Loucy (cell line): ENCODE data around the gene ISX.

Source experiments
- H2AFZ ChIP-seq: fragments of 200-600 bp; sonication (generic); 2 replicates; pipeline ENCODE4 v1.6.0; 2016; ENCODE audit warnings: antibody characterized with exemption, mild to moderate bottlenecking, low read length, moderate library complexity
- H3F3A ChIP-seq: fragments of 200-600 bp; 2 replicates; pipeline ENCODE4 v1.6.0; 2016; ENCODE audit warnings: antibody characterized with exemption, low read depth, mild to moderate bottlenecking
- H3K27me3 ChIP-seq: fragments of 200-600 bp; sonication (generic); 2 replicates; pipeline ENCODE4 v1.6.1; 2014; ENCODE audit warnings: low read length, mild to moderate bottlenecking; ENCODE audit not compliant: insufficient read depth, poor library complexity, severe bottlenecking
- H3K36me3 ChIP-seq: fragments of 200-600 bp; sonication (generic); 2 replicates; pipeline ENCODE4 v1.6.1; 2016; ENCODE audit warnings: low read length; ENCODE audit not compliant: insufficient read depth
- H3K4me1 ChIP-seq: fragments of 200-600 bp; sonication (generic); 2 replicates; pipeline ENCODE4 v1.5.1; 2014; ENCODE audit warnings: low read length, mild to moderate bottlenecking; ENCODE audit not compliant: insufficient read depth, poor library complexity, severe bottlenecking
- H3K4me2 ChIP-seq: fragments of 200-600 bp; sonication (generic); 2 replicates; pipeline ENCODE4 v1.6.0; 2014; ENCODE audit warnings: antibody characterized with exemption, low read length, low read depth, mild to moderate bottlenecking; ENCODE audit not compliant: poor library complexity, severe bottlenecking
- H3K4me3 ChIP-seq: fragments of 200-600 bp; sonication (generic); 2 replicates; pipeline ENCODE4 v1.5.1; 2014; ENCODE audit warnings: low read length, mild to moderate bottlenecking, mixed read lengths; ENCODE audit not compliant: poor library complexity, severe bottlenecking
- H3K79me2 ChIP-seq: fragments of 200-600 bp; sonication (generic); 2 replicates; pipeline ENCODE4 v1.6.1; 2014; ENCODE audit warnings: low read length; ENCODE audit not compliant: insufficient read depth
- H3K9ac ChIP-seq: fragments of 200-600 bp; sonication (generic); 2 replicates; pipeline ENCODE4 v1.6.0; 2014; ENCODE audit warnings: mild to moderate bottlenecking, low read depth, low read length, moderate library complexity; ENCODE audit not compliant: poor library complexity, severe bottlenecking
- H3K9me2 ChIP-seq: fragments of 200-600 bp; sonication (generic); replicated peaks from 2 replicates; pipeline ENCODE4 v1.6.1; 2016; ENCODE audit warnings: low read depth, low read length, mixed read lengths
- H3K9me3 ChIP-seq: fragments of 200-600 bp; sonication (generic); 2 replicates; pipeline ENCODE4 v1.6.1; 2014; ENCODE audit warnings: mild to moderate bottlenecking, antibody characterized with exemption, low read length, low read depth; ENCODE audit not compliant: insufficient read depth
- H4K20me1 ChIP-seq: fragments of 200-600 bp; sonication (generic); 2 replicates; pipeline ENCODE4 v1.6.0; 2014; ENCODE audit warnings: antibody characterized with exemption, low read length, mild to moderate bottlenecking; ENCODE audit not compliant: insufficient read depth, poor library complexity, severe bottlenecking
- CTCF ChIP-seq: fragments of 200-600 bp; sonication (generic); conservative IDR thresholded peaks from 2 replicates; pipeline ENCODE4 v1.5.1; 2014; ENCODE audit warnings: mild to moderate bottlenecking, antibody characterized with exemption, low read length
- EZH2phosphoT487 ChIP-seq: fragments of 200-600 bp; IDR thresholded peaks from 2 replicates; pipeline ENCODE4 v1.6.1; 2018; ENCODE audit warnings: antibody characterized with exemption, mild to moderate bottlenecking, moderate library complexity, borderline replicate concordance

Gene ISX

GRCh38 chr22:35020517-35020916 is 45.4 kb upstream of the ISX start:
- Histone ChIP-seq H3K27me3 (no peaks in the 10 kb centered on the region), H3K4me1 (no peaks in the 10 kb centered on the region), H3K4me2 (no peak overlapping the region), H3K79me2 (no peaks in the 10 kb centered on the region), H3K9me3 (no peaks in the 10 kb centered on the region; the same call in 1 of the 2 replicates), H3K9me2 (no peaks in the 10 kb centered on the region), H3K9ac (no peak overlapping the region), H3K4me3 (no peak overlapping the region), H4K20me1 (no peaks in the 10 kb centered on the region), H3K36me3 (no peaks in the 10 kb centered on the region), H2AFZ (no peak overlapping the region), H3F3A (no peaks in the 10 kb centered on the region)
- TF ChIP-seq EZH2phosphoT487 (no peak), CTCF (no peak)

- H3K9me3 ChIP-seq: no peaks in the 10 kb centered on the region; the same call in 1 of the 2 replicates
- H3K4me2 ChIP-seq: no peak overlapping the region
- TF ChIP-seq EZH2phosphoT487: no peak
- no peak for TF ChIP-seq CTCF
- H3K79me2 ChIP-seq: no peaks in the 10 kb centered on the region
- H3K4me1 ChIP-seq: no peaks in the 10 kb centered on the region
- no peaks in the 10 kb centered on the region for H3K27me3 ChIP-seq
- no peaks in the 10 kb centered on the region for H3K36me3 ChIP-seq
- H2AFZ ChIP-seq: no peak overlapping the region
- H3K9ac ChIP-seq: no peak overlapping the region
- H4K20me1 ChIP-seq: no peaks in the 10 kb centered on the region
- no peaks in the 10 kb centered on the region for H3F3A ChIP-seq
- no peaks in the 10 kb centered on the region for H3K9me2 ChIP-seq
- H3K4me3 ChIP-seq: no peak overlapping the region
These were observed 44.8 kb upstream of the ISX start for GRCh38 chr22:35021161-35021560.

- TF ChIP-seq EZH2phosphoT487: no peak
- Histone ChIP-seq H3K4me2 (no peak overlapping the region), H3K9ac (no peak overlapping the region), H3F3A (no peaks in the 10 kb centered on the region), H3K9me2 (no peaks in the 10 kb centered on the region), H3K36me3 (no peaks in the 10 kb centered on the region), H3K27me3 (no peaks in the 10 kb centered on the region), H3K9me3 (no peaks in the 10 kb centered on the region; the same call in 1 of the 2 replicates), H3K4me3 (no peak overlapping the region), H2AFZ (no peak overlapping the region), H4K20me1 (no peaks in the 10 kb centered on the region), H3K4me1 (no peaks in the 10 kb centered on the region), H3K79me2 (no peaks in the 10 kb centered on the region)
These were observed 43.7 kb upstream of the ISX start for GRCh38 chr22:35022291-35022690.

GRCh38 chr22:35023692-35024363 is 42.1 kb upstream of the ISX start:
- TF ChIP-seq EZH2phosphoT487 (no peak), CTCF (peak; percentile 38)
- Histone ChIP-seq H3K36me3 (no peaks in the 10 kb centered on the region), H4K20me1 (no peaks in the 10 kb centered on the region), H2AFZ (no peak overlapping the region), H3K4me1 (no peaks in the 10 kb centered on the region), H3K79me2 (no peaks in the 10 kb centered on the region), H3K9me3 (no peaks in the 10 kb centered on the region; the same call in 1 of the 2 replicates), H3K4me2 (no peak overlapping the region), H3K4me3 (no peak overlapping the region), H3K9ac (no peak overlapping the region), H3F3A (no peaks in the 10 kb centered on the region), H3K9me2 (no peaks in the 10 kb centered on the region), H3K27me3 (no peaks in the 10 kb centered on the region)
